Measurements from ENCODE around the gene ZSCAN25.
"Not testable (repeated sequence)": the region's sequence is repeated elsewhere in the genome, so short reads cannot be mapped to it uniquely, and the experiment has no call there.

ZSCAN25 gene

GRCh38 chr7:99616359-99617191 is at the start of gene ZSCAN25:
TSS of gene ZSCAN25 (plus strand) at chr7:99616946. CDS start at chr7:99619607, 2,661 bp downstream.
- peak; percentile 94 for DNase-seq (ENCODE audit: low read depth)

DNA sequence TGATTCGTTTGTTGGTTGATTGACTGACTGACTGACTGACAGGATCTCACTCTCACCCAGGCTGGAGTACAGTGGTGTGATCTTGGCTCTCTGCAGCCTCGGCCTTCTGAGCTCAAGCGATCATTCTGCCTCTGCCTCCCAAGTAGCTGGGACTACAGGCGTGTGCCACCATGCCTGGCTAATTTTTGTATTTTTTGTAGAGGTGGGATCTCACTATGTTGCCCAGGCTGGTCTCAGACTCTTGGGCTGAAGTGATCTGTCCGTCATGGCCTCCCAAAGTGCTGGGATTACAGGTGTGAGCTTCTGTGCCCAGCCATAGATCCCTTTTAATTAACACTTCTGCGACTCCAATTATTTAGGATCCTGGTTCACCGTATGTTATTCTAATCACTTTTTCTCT is 48.0 kb upstream of the ZSCAN25 start:
- not testable (repeated sequence) for DNase-seq (ENCODE audit: low read depth)

GRCh38 chr7:99571768-99572167 is 45.0 kb upstream of the ZSCAN25 start:
- no peak for DNase-seq (ENCODE audit: low read depth)

DNA sequence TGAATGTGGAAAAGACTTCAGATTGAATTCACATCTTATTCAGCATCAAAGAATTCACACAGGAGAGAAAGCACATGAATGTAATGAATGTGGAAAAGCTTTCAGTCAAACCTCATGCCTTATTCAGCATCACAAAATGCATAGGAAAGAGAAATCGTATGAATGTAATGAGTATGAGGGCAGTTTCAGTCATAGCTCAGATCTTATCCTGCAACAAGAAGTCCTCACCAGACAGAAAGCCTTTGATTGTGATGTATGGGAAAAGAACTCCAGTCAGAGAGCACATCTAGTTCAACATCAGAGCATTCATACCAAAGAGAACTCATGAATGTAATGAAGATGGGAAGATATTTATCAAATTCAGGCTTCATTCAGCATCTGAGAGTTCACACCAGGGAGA is 43.5 kb upstream of the ZSCAN25 start:
- DNase-seq (ENCODE audit: low read depth), result no peak

DNA sequence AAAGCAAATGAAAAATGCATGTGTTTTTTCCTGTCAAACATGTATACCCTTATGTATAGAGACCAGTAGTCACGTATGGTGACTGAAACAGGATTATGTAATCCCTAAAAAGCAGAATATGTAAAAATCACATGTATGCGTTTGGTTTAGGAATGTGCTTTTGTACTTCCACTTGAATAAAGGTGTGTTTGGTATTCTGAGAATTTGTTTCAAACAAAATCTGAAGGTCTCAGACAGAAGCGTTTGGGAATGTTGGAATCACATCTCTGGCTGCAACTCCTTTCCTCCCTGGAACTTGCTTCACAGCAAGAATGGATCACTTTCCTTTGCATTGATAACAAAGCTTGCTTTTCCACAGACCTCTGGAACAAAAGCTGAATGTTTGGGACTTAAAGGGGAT is 40.5 kb upstream of the ZSCAN25 start:
- DNase-seq (ENCODE audit: low read depth), result no peak

- no peak for DNase-seq (ENCODE audit: low read depth)
These were observed 37.3 kb upstream of the ZSCAN25 start for GRCh38 chr7:99579281-99579955.

DNA sequence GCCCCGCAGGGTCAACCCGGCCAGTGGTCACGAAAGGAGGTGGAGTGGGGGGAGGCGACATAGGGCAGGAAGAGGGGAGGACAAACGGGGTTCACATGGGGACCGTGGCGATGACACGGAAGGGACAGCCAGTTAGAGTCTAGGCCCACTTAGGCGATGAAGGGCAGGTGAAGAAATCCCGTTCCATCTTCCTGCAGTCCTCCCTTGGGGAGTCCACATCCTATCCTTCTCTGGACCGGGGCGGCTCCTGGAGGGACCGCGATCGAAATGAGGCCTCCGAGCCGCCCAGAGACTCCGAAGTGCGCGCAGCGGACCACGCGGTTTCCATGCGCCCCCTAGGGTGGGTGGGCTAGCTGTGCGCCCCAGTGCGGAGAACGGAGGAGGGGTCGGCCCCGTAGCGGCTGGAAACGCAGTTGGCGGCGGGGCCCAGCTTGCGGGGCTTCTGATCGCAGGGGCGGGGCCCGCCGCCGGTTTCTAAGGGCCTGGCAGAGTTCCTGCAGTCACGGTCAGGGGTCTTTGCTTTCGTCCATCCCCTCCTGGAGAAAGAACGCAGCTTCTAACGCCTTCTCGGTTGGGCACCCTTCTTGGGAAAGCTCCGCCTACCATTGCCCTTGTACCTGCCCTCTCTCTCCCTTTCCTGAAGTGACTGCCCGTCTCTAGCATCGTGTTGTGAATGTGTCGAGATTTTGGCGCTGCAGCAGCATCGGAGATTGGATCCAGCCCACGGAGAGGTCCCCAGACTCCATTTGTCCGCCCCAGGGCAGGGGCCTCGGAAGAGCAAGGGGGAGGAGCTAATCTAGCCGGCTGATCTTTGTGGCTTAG is 36.6 kb upstream of the ZSCAN25 start:
- DNase-seq (ENCODE audit: low read depth), result no peak

GRCh38 chr7:99580778-99581332 is 35.9 kb upstream of the ZSCAN25 start:
- not testable (repeated sequence) for DNase-seq (ENCODE audit: low read depth)

DNA sequence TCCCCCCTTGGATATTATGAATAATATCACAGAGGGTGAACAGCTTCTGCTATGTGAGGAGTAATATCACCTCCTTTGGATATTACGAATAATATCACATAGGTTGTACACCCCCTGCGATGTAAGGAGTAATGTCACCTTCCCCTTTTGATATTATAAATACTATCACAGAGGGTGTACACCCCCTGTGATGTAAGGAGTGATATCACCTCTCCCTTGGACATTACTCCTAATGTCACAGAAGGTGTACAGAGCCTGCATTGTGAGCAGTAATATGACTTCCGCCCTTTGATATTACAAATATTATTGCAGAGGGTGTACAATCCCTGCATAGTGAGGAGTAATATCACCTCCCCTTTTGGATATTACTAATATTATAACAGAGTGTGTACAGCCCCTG is 27.9 kb upstream of the ZSCAN25 start:
- DNase-seq (ENCODE audit: low read depth), result no peak

DNA sequence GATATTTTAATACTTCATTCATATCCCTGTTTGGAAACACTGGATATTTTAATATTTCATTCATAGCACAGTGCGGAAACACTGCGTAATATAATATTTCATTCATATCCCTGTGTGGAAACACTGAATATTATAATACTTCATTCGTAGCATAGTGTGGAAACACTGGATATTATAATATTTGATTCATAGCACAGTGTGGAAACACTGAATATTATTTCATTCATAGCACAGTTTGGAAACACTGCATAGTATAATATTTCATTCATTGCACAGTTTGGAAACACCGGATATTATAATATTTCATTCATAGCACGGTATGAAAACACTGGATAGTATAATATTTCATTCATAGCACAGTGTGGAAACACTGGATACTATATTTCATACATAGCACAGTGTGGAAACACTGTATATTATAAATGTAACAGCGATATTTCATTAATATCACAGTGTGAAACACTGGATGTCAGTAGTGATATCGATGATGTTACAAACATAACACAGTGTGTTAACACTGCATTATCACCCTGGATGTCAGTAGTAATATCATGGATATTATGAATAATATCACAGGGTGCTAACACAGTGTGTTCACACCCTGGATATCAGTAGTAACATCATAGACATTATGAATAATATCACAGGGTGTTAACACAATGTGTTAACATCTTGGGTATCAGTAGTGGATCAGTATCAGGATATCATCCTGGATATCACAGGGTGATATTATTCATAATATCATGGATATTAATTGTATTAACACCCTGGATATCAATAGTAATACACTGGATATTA is 21.6 kb upstream of the ZSCAN25 start:
- DNase-seq (ENCODE audit: low read depth), result no peak

GRCh38 chr7:99596408-99596955 is 20.3 kb upstream of the ZSCAN25 start:
- no peak for DNase-seq (ENCODE audit: low read depth)

DNA sequence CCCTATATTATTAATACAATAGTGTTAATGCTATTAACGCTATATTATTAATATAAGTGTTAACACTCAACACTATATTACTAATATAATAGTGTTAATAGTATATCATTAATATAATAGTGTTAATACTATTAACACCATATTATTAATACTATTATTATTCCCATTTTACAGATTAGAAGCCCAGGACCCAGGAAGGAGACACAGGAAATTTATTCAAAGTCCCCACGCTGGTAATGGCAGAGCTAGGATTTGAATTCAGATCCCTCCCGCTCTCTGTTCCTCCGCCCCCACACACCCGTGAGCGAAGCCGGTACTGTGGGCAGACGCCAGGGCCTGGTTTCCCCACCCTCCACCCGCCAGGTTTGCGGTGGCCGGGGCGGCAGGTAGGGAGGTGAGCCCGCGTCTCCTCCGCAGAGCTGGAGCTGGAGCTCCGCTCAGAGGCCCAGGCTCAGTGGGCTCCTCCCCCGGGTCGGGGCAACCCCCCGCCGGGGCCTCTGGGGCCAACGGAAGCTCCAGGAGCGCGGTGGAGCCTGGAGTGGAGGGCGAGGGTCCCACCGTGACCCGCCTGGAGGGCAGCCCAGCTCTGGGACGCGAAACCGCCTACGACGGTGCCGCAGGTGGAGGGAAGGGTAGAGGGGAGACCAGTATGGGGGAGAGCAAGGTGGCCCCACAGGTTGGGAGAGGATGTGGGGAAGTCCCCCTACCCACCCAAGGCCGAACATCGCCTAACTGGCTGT is 18.8 kb upstream of the ZSCAN25 start, which contains the start of gene TMEM225B:
Gene TMEM225B (plus strand): TSS at position 506 of the 740 bp plus-strand sequence. CDS start 6,122 bp downstream, outside the sequence.
- DNase-seq (ENCODE audit: low read depth), result no peak

GRCh38 chr7:99599836-99600235 is 16.9 kb upstream of the ZSCAN25 start:
- DNase-seq (ENCODE audit: low read depth), result no peak

GRCh38 chr7:99601656-99602310 is 15.0 kb upstream of the ZSCAN25 start:
- DNase-seq (ENCODE audit: low read depth), result no peak

- DNase-seq (ENCODE audit: low read depth), result no peak
These were observed 11.2 kb upstream of the ZSCAN25 start for GRCh38 chr7:99605527-99605926.

GRCh38 chr7:99606531-99606930 is 10.2 kb upstream of the ZSCAN25 start:
- DNase-seq (ENCODE audit: low read depth), result no peak

GRCh38 chr7:99607548-99607947 is 9.2 kb upstream of the ZSCAN25 start:
- DNase-seq (ENCODE audit: low read depth), result no peak

DNA sequence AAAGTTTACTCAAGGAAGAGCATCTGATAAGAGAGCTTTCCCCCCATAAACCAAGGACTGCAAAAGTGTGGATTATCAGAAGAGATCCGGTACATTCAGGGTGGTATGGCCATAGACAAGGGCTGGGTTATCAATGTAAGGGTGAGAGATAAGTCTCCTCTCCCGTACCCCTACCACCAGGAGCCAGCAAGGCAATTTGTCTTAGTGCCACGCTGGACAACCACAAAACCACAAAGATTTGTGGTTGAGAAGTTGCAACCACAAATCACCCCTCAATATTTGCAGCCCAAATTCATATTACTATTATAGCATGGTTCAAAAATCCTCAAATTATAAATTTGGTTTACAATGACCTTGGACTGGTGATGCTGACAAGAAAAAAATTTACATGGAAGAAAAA is 2.3 kb upstream of the ZSCAN25 start:
- no peak for DNase-seq (ENCODE audit: low read depth)

DNA sequence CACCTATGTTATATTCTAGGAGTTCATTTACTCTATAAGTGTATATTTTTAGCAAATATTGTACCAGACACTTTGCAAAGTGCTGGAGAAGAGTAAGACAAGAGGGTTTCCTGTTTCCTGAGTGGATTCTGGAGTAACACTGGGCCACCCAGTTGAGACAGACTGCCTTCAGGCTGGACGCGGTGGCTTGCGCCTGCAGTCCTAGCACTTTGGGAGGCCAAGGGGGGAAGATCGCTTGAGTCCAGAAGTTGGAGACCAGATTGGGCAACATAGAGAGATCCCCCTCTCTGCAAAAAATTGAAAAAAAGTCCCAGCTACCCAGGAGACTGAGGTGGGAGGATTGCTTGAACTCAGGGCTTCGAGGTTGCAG is 772 bp upstream of the ZSCAN25 start:
- DNase-seq (ENCODE audit: low read depth), result no peak
